ENCODE results near the gene NELL2.

The NELL2 gene

GRCh38 chr12:44589697-44590096 is 286.4 kb downstream of the NELL2 start:
- DNase-seq = no peak

GRCh38 chr12:44588651-44589050 is 287.5 kb downstream of the NELL2 start:
- DNase-seq = no peak

- no peak for DNase-seq
Observed at GRCh38 chr12:44584625-44585024, 291.5 kb downstream of the NELL2 start.

GRCh38 chr12:44582521-44582920 is 293.6 kb downstream of the NELL2 start:
- DNase-seq = no peak

GRCh38 chr12:44581642-44582242 is 294.4 kb downstream of the NELL2 start:
- DNase-seq = no peak

GRCh38 chr12:44574586-44574985 is 301.5 kb downstream of the NELL2 start:
- DNase-seq = no peak

- DNase-seq = no peak
Observed at GRCh38 chr12:44573723-44574122, 302.4 kb downstream of the NELL2 start.

- DNase-seq = no peak
Observed at GRCh38 chr12:44571006-44571550, 305.0 kb downstream of the NELL2 start.

- no peak for DNase-seq
Observed at GRCh38 chr12:44570036-44570583, 306.0 kb downstream of the NELL2 start.

GRCh38 chr12:44565163-44565562 is 311.0 kb downstream of the NELL2 start:
- DNase-seq = no peak

- DNase-seq = no peak
Observed at GRCh38 chr12:44563486-44563885, 312.6 kb downstream of the NELL2 start.

GRCh38 chr12:44558340-44559100 is 317.6 kb downstream of the NELL2 start:
- DNase-seq = no peak

GRCh38 chr12:44555454-44555853 is 320.7 kb downstream of the NELL2 start:
- no peak for DNase-seq

- DNase-seq = no peak
Observed at GRCh38 chr12:44551631-44552030, 324.5 kb downstream of the NELL2 start.

- no peak for DNase-seq
Observed at GRCh38 chr12:44550377-44550776, 325.7 kb downstream of the NELL2 start.

- DNase-seq = no peak
Observed at GRCh38 chr12:44546060-44546459, 330.1 kb downstream of the NELL2 start.

- DNase-seq = no peak
Observed at GRCh38 chr12:44544018-44544417, 332.1 kb downstream of the NELL2 start.

GRCh38 chr12:44542716-44543115 is 333.4 kb downstream of the NELL2 start:
- DNase-seq = no peak

GRCh38 chr12:44537354-44537753 is 338.8 kb downstream of the NELL2 start:
- DNase-seq = no peak

GRCh38 chr12:44532940-44533339 is 343.2 kb downstream of the NELL2 start:
- DNase-seq = no peak

GRCh38 chr12:44531320-44531971 is 344.7 kb downstream of the NELL2 start:
- DNase-seq = no peak

- no peak for DNase-seq
Observed at GRCh38 chr12:44526655-44527182, 349.4 kb downstream of the NELL2 start.

Data from DMS79 treated with DMSO at 0.1 percent for 48 hours (cell line).